Measurements from ENCODE around the gene EIF3J. TPM values are rescaled to one million over a fixed set of nuclear protein-coding genes. Genes with fewer than 3 reads are reported as not detected.

EIF3J gene
- total RNA-seq, 4 donors from 2014 or later, result 41.4 to 71.7 (median 57.7) TPM

DNA sequence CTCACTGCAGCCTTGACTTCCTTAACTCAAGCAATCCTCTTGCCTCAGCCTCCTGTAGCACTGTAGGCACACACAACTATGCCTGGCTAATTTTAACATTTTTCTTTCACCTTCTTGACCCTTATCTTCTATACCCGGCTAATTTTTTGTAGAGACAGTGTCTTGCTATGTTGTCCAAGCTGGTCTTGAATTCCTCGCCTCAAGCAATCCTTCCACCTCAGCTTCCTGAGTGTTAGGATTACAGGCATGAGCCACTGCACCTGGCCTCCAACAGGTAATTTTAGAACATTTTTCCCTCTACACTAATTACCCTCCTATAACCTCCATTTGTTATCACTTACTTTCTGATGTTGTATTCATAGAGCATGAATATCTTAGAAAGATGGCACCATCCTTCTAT is 66.2 kb downstream of the EIF3J start:
- H3K36me3 ChIP-seq, result peaks cover 82% of the 10 kb centered on the region
- TF ChIP-seq, protein P1, sequence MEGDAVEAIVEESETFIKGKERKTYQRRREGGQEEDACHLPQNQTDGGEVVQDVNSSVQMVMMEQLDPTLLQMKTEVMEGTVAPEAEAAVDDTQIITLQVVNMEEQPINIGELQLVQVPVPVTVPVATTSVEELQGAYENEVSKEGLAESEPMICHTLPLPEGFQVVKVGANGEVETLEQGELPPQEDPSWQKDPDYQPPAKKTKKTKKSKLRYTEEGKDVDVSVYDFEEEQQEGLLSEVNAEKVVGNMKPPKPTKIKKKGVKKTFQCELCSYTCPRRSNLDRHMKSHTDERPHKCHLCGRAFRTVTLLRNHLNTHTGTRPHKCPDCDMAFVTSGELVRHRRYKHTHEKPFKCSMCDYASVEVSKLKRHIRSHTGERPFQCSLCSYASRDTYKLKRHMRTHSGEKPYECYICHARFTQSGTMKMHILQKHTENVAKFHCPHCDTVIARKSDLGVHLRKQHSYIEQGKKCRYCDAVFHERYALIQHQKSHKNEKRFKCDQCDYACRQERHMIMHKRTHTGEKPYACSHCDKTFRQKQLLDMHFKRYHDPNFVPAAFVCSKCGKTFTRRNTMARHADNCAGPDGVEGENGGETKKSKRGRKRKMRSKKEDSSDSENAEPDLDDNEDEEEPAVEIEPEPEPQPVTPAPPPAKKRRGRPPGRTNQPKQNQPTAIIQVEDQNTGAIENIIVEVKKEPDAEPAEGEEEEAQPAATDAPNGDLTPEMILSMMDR (IDR thresholded peaks at IDR 0.05), result no peak
- TF ChIP-seq POLR2AphosphoS5 (IDR thresholded peaks at IDR 0.05), result no peak
- no peak for TF ChIP-seq EP300 (IDR thresholded peaks at IDR 0.05)
- no peak for TF ChIP-seq POLR2A (IDR thresholded peaks at IDR 0.05)
- no peak for DNase-seq (ENCODE audit: low spot score in 2 of 2)
- no peak overlapping the region for H3K27ac ChIP-seq
- H3K27me3 ChIP-seq, result no peaks in the 10 kb centered on the region
- no peaks in the 10 kb centered on the region for H3K9me3 ChIP-seq
- WGBS, result 96% methylated on average over 2 of the region's 2 CpGs
- H3K4me3 ChIP-seq, result no peak overlapping the region
- H3K4me1 ChIP-seq, result peaks cover 6% of the 10 kb centered on the region

DNA sequence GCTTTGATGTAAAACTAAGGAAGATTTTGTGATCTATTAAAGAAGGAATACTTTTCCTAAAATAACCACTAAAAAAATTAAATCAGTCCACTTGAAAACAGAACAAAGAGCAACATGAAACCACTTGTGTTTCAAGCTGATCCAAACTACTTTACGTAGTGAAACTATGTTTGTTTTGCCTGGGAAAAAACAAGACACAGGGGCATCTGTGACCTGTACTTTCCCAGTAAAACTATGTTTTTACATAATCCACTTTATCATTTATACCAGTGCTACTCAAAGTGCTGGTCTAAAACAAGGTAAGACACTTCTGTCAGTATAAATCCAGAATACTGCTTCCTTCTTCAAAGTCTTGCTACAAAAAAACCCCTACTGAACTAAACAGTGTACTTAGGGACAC is 69.8 kb downstream of the EIF3J start:
- WGBS, result 90% methylated on average over 1 of the region's 1 CpG
- H3K36me3 ChIP-seq, result peaks cover 83% of the 10 kb centered on the region
- H3K27ac ChIP-seq, result no peak overlapping the region

More for the DNA sequence above, 69.8 kb downstream of the EIF3J start:
- no peak overlapping the region for H3K4me3 ChIP-seq
- H3K9me3 ChIP-seq, result no peaks in the 10 kb centered on the region
- no peaks in the 10 kb centered on the region for H3K4me1 ChIP-seq
- no peak for DNase-seq (ENCODE audit: low spot score in 2 of 2)
- TF ChIP-seq POLR2A (IDR thresholded peaks at IDR 0.05) (no peak), POLR2AphosphoS5 (IDR thresholded peaks at IDR 0.05) (no peak), EP300 (IDR thresholded peaks at IDR 0.05) (no peak)
- H3K27me3 ChIP-seq, result no peaks in the 10 kb centered on the region

Other genes starting within 250 kb of the EIF3J start
- 10 to 100 TPM; 27.5 to 52.5 (median 34.3) TPM for gene GOLM2, start 248.4 kb upstream of the EIF3J start, total RNA-seq
- gene CTDSPL2, start 109.5 kb upstream of the EIF3J start, total RNA-seq, result 10 to 100 TPM; 40.0 to 75.4 (median 50.0) TPM
- gene SPG11, start 126.5 kb downstream of the EIF3J start, total RNA-seq, result 100 to 1,000 TPM in 1 of 4 donors, 10 to 100 TPM in 3; 65.1 to 195 (median 87.6) TPM
- gene PATL2, start 174.2 kb downstream of the EIF3J start, total RNA-seq, result 1 to 10 TPM in 1 of 4 donors, under 1 TPM in 2, not detected in 1; 0.57 to 1.2 (median 0.86) TPM
- 1,000 to 10,000 TPM; 3,609 to 4,918 (median 4,073) TPM for gene B2M, start 174.4 kb downstream of the EIF3J start, total RNA-seq
- gene TRIM69, start 199.4 kb downstream of the EIF3J start, total RNA-seq, result 10 to 100 TPM in 2 of 4 donors, 1 to 10 TPM in 2; 9.1 to 10.6 (median 9.8) TPM